HG03457 (cell line): ENCODE results near the gene KIR2DL4.
"Not testable (repeated sequence)": the region's sequence is repeated elsewhere in the genome, so short reads cannot be mapped to it uniquely, and the experiment has no call there.

Experiments used
- ATAC-seq: cut with Tn5 transposase; IDR thresholded peaks from one replicate; pipeline ENCODE4 v1.9.1; 2021; ENCODE audit warnings: moderate number of reproducible peaks; ENCODE audit not compliant: unreplicated experiment

KIR2DL4 gene

GRCh38 chr19:54804101-54804500, 691 bp downstream of the KIR2DL4 start:
- no peak for ATAC-seq

GRCh38 chr19:54804571-54804970, 1.2 kb downstream of the KIR2DL4 start:
- no peak for ATAC-seq

GRCh38 chr19:54805665-54806515, 2.5 kb downstream of the KIR2DL4 start:
- no peak for ATAC-seq

- no peak for ATAC-seq
These were observed 3.1 kb downstream of the KIR2DL4 start for GRCh38 chr19:54806516-54806838.

GRCh38 chr19:54814571-54814970, 11.2 kb downstream of the KIR2DL4 start:
- not testable (repeated sequence) for ATAC-seq

- not testable (repeated sequence) for ATAC-seq
These were observed 12.8 kb downstream of the KIR2DL4 start, which contains the start of gene KIR3DL1 for GRCh38 chr19:54816251-54816650. Gene KIR3DL1, plus strand, starts transcription at chr19:54816468.

- no peak for ATAC-seq
These were observed 14.5 kb downstream of the KIR2DL4 start for GRCh38 chr19:54817670-54818536.

- not testable (repeated sequence) for ATAC-seq
These were observed 21.0 kb downstream of the KIR2DL4 start for GRCh38 chr19:54824416-54824815.

- not testable (repeated sequence) for ATAC-seq
These were observed 21.9 kb downstream of the KIR2DL4 start for GRCh38 chr19:54825326-54825725.

GRCh38 chr19:54828064-54828463, 24.7 kb downstream of the KIR2DL4 start:
- not testable (repeated sequence) for ATAC-seq

GRCh38 chr19:54832496-54832895, 29.1 kb downstream of the KIR2DL4 start, which contains the start of gene KIR2DS4:
Gene KIR2DS4, plus strand, starts transcription at chr19:54832676.
- ATAC-seq: not testable (repeated sequence)

- not testable (repeated sequence) for ATAC-seq
These were observed 31.7 kb downstream of the KIR2DL4 start for GRCh38 chr19:54835126-54835525.

GRCh38 chr19:54837522-54837921, 34.1 kb downstream of the KIR2DL4 start:
- not testable (repeated sequence) for ATAC-seq

GRCh38 chr19:54843171-54843570, 39.8 kb downstream of the KIR2DL4 start:
- ATAC-seq: not testable (repeated sequence)

- ATAC-seq: not testable (repeated sequence)
These were observed 46.7 kb downstream of the KIR2DL4 start, which contains the start of gene KIR3DL2 for GRCh38 chr19:54850061-54850640. Gene KIR3DL2, plus strand, starts transcription at chr19:54850443. Its CDS starts 33 bp downstream, at chr19:54850476.

GRCh38 chr19:54850930-54851329, 47.5 kb downstream of the KIR2DL4 start:
- no peak for ATAC-seq

- no peak for ATAC-seq
These were observed 47.9 kb downstream of the KIR2DL4 start for GRCh38 chr19:54851353-54851752.

- not testable (repeated sequence) for ATAC-seq
These were observed 51.8 kb downstream of the KIR2DL4 start for GRCh38 chr19:54855241-54855640.

GRCh38 chr19:54858476-54858875, 55.1 kb downstream of the KIR2DL4 start:
- not testable (repeated sequence) for ATAC-seq

GRCh38 chr19:54859421-54859820, 56.0 kb downstream of the KIR2DL4 start:
- not testable (repeated sequence) for ATAC-seq

- ATAC-seq: not testable (repeated sequence)
These were observed 60.0 kb downstream of the KIR2DL4 start for GRCh38 chr19:54863459-54863858.
